H1 (cell line): ENCODE measurements around the gene TPT1. TPM values are rescaled to one million over a fixed set of nuclear protein-coding genes. Genes with fewer than 3 reads are reported as not detected.

Experiments
- POLR2A ChIP-seq, 2 experiments: IDR thresholded peaks; 1 replicate in 1 of 2; 2 replicates in 1 of 2; pipeline ENCODE4 v1.6.1; 2011; ENCODE audit warnings: low read depth in 2 of 2, low read length in 2 of 2, mild to moderate bottlenecking in 2 of 2; ENCODE audit errors: control extremely low read depth in 1 of 2
- polyA plus RNA-seq, 7 experiments: library from polyadenylated mRNA; depleted of rRNA in 3 of 7; stranded (reverse) in 5 of 7; unstranded in 2 of 7; fragments of >200 nt in 5 of 7; fragments of 200-250 nt in 2 of 7; gene quantifications; 1 replicate in 5 of 7; 2 replicates in 1 of 7; 4 replicates in 1 of 7; pipeline versions ENCODE4 v1.2.1 to v1.2.3, GENCODE V29; 2011 to 2013; ENCODE audit warnings: missing spikeins in 2 of 7, mixed read lengths in 2 of 7
- total RNA-seq: library from RNA; stranded (reverse); fragmentation: NEBNext Ultra II Directional; extraction: Animal tissue kit (Norgen Biotek cat#: 25700); gene quantifications from 2 replicates; pipeline ENCODE4 v1.2.1, GENCODE V29; 2021
- TF ChIP-seq, protein P1 (sequence below): IDR thresholded peaks from 2 replicates; pipeline ENCODE4 v1.6.1; 2012; ENCODE audit warnings: inconsistent platforms

Gene TPT1
- total and polyA plus RNA-seq, 2 of the 8 experiments (the other 6 are each of a cell fraction or from before 2014, with no cell fraction given): 2,245 to 2,279 TPM

DNA sequence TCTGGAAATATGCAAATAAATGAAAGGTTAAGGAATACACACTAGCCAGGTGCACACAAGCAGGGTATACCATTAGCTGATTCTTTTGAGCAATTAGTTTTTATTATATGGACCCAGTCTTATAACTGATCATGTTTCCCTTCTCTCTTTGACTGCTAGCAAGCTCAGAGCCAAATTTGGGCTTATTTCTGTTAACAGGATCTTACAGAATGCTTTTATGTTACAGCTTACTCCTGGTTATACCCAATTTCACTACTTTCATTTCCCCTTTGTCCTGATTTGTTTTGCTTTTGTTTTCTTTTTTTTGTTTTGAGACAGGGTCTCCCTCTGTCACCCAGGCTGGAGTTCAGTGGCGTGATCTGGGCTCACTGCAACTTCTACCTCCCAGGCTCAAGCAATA, 12.9 kb upstream of the TPT1 start (continued):
- TF ChIP-seq, protein P1, sequence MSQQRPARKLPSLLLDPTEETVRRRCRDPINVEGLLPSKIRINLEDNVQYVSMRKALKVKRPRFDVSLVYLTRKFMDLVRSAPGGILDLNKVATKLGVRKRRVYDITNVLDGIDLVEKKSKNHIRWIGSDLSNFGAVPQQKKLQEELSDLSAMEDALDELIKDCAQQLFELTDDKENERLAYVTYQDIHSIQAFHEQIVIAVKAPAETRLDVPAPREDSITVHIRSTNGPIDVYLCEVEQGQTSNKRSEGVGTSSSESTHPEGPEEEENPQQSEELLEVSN: no peak
- no peak for TF ChIP-seq POLR2A (IDR thresholded peaks at IDR 0.05; ENCODE audit: control extremely low read depth in 1 of 2, low read depth in 2 of 2, low read length in 2 of 2)
